Nephron (organoid): ENCODE measurements around the gene RNF150.

Experiments used
- H3K27ac Mint-ChIP-seq, 3 experiments: 2 replicates each; pipeline ENCODE4 v1.8.0; 2020; ENCODE audit warnings: mixed read lengths in 3 of 3, mild to moderate bottlenecking in 2 of 3, moderate library complexity in 1 of 3
- H3K27me3 Mint-ChIP-seq: 2 replicates; pipeline ENCODE4 v1.8.0; 2021; ENCODE audit warnings: low read depth, mild to moderate bottlenecking, moderate library complexity, mixed read lengths
- H3K36me3 Mint-ChIP-seq: 2 replicates; pipeline ENCODE4 v1.8.0; 2020; ENCODE audit warnings: low read depth, mixed read lengths
- H3K4me1 Mint-ChIP-seq: 2 replicates; pipeline ENCODE4 v1.8.0; 2020; ENCODE audit warnings: mixed read lengths
- H3K4me3 Mint-ChIP-seq, 3 experiments: 2 replicates each; pipeline ENCODE4 v1.8.0; 2020; ENCODE audit warnings: mild to moderate bottlenecking in 3 of 3, mixed read lengths in 3 of 3, moderate library complexity in 2 of 3
- H3K9me3 Mint-ChIP-seq: 2 replicates; pipeline ENCODE4 v1.8.0; 2020; ENCODE audit warnings: mixed read lengths
- TF ChIP-seq, protein P1 (sequence below), 3 experiments: fragments of 200-600 bp; sonication (generic); IDR thresholded peaks; one replicate each; pipeline ENCODE4 v1.5.0; 2021; ENCODE audit warnings: antibody characterized with exemption in 3 of 3; ENCODE audit not compliant: unreplicated experiment in 3 of 3

RNF150 gene

DNA sequence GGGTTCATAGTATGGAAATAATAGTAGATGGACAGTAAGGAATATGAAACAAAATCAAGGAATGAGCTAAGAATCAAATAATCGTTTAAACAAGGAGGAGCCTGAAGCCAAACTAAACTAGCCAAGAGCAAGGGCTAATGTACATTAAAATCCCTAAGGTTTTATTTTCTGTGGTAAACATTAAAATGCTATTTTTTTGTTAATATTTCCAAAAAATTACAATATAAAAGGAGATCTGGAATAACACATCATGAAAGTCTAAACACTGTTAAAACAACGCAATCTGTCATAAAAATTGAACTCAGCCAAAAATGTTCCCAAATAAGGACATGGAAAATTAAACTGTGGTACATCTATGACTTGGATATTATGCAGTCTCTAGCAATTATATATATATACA lies 188.2 kb downstream of the RNF150 start:
- Mint-ChIP-seq H3K4me1 (peaks cover 36% of the 10 kb centered on the region), H3K27ac (peak overlapping the region in 1 of 3 experiments; percentile 54), H3K4me3 (no peak overlapping the region), H3K9me3 (no peaks in the 10 kb centered on the region), H3K27me3 (no peaks in the 10 kb centered on the region), H3K36me3 (peaks cover 4% of the 10 kb centered on the region)
- TF ChIP-seq, protein P1, sequence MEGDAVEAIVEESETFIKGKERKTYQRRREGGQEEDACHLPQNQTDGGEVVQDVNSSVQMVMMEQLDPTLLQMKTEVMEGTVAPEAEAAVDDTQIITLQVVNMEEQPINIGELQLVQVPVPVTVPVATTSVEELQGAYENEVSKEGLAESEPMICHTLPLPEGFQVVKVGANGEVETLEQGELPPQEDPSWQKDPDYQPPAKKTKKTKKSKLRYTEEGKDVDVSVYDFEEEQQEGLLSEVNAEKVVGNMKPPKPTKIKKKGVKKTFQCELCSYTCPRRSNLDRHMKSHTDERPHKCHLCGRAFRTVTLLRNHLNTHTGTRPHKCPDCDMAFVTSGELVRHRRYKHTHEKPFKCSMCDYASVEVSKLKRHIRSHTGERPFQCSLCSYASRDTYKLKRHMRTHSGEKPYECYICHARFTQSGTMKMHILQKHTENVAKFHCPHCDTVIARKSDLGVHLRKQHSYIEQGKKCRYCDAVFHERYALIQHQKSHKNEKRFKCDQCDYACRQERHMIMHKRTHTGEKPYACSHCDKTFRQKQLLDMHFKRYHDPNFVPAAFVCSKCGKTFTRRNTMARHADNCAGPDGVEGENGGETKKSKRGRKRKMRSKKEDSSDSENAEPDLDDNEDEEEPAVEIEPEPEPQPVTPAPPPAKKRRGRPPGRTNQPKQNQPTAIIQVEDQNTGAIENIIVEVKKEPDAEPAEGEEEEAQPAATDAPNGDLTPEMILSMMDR (IDR thresholded peaks at IDR 0.05; ENCODE audit: unreplicated experiment in 3 of 3), result no peak

DNA sequence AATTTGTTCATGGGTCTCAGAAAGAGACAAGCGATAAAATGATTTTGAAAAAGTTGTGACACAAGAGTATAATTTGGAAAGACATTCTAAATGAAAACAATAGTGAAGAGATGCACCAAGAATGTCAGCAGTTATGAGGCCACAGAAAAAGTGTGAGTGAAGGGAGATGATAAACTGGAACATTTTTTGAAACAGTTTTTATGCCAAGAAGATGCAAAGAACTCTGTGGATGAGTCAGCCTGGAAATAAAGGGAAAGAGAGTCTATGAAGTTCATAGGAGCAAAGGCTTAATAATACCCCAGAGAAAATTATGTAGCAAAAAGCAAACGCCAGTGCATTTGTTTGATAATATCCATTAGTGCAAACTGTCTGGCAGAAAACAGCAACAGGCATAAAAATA lies 188.7 kb downstream of the RNF150 start:
- Mint-ChIP-seq H3K27ac (peak overlapping the region in 2 of 3 experiments; percentile 54 to 61), H3K4me3 (no peak overlapping the region), H3K4me1 (peaks cover 41% of the 10 kb centered on the region), H3K9me3 (no peaks in the 10 kb centered on the region), H3K36me3 (peaks cover 4% of the 10 kb centered on the region), H3K27me3 (no peaks in the 10 kb centered on the region)
- TF ChIP-seq, protein P1 (IDR thresholded peaks at IDR 0.05; ENCODE audit: unreplicated experiment in 3 of 3), result no peak

DNA sequence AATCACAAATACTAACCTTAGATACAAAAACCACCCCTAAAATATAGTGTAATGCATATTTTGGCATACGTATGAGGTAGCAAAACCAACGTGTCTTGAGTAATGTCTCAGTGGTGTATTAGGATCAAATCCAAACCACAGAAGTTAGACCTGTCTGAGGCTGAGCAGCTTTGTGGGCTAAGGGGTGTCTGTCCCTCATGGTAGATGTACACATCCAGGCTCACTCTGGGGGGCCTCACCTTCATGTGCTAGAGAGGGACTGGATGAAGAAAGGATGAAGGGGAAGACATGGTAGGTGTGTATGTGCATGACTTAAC lies 189.1 kb downstream of the RNF150 start:
- H3K4me1 Mint-ChIP-seq, result peaks cover 46% of the 10 kb centered on the region
- H3K36me3 Mint-ChIP-seq, result peaks cover 4% of the 10 kb centered on the region
- no peaks in the 10 kb centered on the region for H3K9me3 Mint-ChIP-seq

DNA sequence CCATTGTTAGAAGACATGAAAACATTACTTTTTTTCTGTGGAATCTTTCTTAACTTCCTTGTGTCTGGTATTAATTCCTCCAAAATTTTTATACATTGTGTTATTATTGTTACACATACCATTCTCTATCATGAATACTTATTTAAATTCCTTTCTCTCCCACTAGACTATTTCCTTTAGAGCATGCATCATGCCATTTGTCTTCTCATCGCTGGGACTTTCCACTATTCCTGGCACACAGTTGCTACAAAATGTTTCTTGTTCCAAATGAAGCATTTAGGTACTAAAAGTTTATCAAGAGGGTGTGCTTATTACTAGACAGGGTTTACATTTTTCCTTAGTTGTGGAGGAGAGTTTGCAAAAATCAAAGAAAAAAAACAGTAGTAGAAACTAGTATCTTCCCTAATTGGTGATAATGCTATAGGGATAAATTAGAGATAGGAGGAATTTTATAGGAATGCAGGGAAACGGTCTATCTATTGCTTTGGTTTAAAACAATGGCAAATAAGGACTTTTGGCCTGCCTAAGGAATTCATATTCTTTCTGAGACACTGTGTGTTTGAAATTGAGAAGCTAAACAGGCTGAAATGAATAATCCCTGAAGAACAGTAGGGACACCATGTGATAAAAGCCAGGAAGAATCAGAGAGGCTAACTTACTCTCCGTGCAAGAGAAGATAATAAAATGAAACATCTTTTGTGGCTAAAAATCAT lies 189.6 kb downstream of the RNF150 start:
- H3K36me3 Mint-ChIP-seq, result peaks cover 4% of the 10 kb centered on the region
- peaks cover 51% of the 10 kb centered on the region for H3K4me1 Mint-ChIP-seq
- H3K4me3 Mint-ChIP-seq, result peak overlapping the region in 1 of 3 experiments; percentile 5
- H3K27ac Mint-ChIP-seq, result peak overlapping the region in 2 of 3 experiments; percentile 54 to 65
- no peaks in the 10 kb centered on the region for H3K27me3 Mint-ChIP-seq
- TF ChIP-seq, protein P1 (IDR thresholded peaks at IDR 0.05; ENCODE audit: unreplicated experiment in 3 of 3), result no peak
- no peaks in the 10 kb centered on the region for H3K9me3 Mint-ChIP-seq

More for the DNA sequence above, 189.1 kb downstream of the RNF150 start:
- Mint-ChIP-seq H3K27ac (peak overlapping the region in 2 of 3 experiments; percentile 54 to 61), H3K27me3 (no peaks in the 10 kb centered on the region), H3K4me3 (no peak overlapping the region)
- TF ChIP-seq, protein P1 (IDR thresholded peaks at IDR 0.05; ENCODE audit: unreplicated experiment in 3 of 3), result no peak

DNA sequence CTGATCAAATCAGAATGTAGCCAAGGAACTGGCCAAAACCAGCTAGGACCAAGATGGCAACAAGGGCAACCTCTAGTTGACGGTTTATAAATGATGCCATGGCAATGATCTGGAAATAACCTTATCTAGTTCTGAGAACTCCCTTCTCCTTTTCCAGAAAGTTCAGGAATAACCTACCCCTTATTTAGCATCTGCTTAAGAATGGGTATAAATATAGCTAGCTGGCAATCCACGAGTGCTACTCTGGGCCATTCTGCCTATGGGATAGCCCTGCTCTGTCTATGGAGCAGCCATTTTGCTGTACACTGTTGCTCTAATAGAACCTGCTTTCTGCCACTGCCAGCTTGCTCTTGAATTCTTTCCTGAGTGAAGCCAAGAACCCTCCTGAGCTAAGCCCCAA lies 192.7 kb downstream of the RNF150 start:
- Mint-ChIP-seq H3K36me3 (peaks cover 4% of the 10 kb centered on the region), H3K9me3 (no peaks in the 10 kb centered on the region), H3K27me3 (no peaks in the 10 kb centered on the region), H3K4me3 (no peak overlapping the region), H3K4me1 (peaks cover 68% of the 10 kb centered on the region), H3K27ac (peak overlapping the region in 2 of 3 experiments; percentile 37 to 51)
- TF ChIP-seq, protein P1 (IDR thresholded peaks at IDR 0.05; ENCODE audit: unreplicated experiment in 3 of 3), result no peak

DNA sequence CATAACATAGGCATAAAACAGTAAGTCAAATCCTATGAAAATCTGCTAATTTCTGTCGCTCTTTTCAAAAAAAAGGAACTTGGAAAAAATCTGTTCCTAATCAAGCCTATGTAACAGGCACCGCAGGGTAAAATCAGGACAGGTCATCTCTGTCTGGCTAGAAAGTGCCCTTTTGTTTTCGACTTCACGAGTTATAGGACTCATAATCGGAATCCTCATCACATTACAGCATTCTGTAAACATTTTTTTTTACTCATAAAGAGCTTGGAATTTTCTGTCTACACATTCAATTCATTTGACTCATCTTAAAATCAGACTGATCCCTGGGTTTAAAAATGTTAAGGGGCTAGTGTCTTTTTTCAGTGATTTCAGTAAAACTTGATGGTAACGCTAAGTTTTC lies 195.4 kb downstream of the RNF150 start:
- Mint-ChIP-seq H3K27me3 (no peaks in the 10 kb centered on the region), H3K4me3 (no peak overlapping the region), H3K27ac (peak overlapping the region in 2 of 3 experiments; percentile 11 to 38), H3K4me1 (peaks cover 64% of the 10 kb centered on the region), H3K36me3 (peaks cover 4% of the 10 kb centered on the region), H3K9me3 (no peaks in the 10 kb centered on the region)
- TF ChIP-seq, protein P1 (IDR thresholded peaks at IDR 0.05; ENCODE audit: unreplicated experiment in 3 of 3), result no peak
